Measurements from ENCODE around the gene CFAP251. TPM values are rescaled to one million over a fixed set of nuclear protein-coding genes. Genes with fewer than 3 reads are reported as not detected.
A peak's percentile ranks its signal among the peaks of the same experiment; 100 is the strongest.
"Not testable (repeated sequence)": the region's sequence is repeated elsewhere in the genome, so short reads cannot be mapped to it uniquely, and the experiment has no call there.

CFAP251 gene
- total RNA-seq, 2 donors from 2014 or later: 0.80 to 1.7 TPM

- DNase-seq (ENCODE audit: low spot score in 2 of 2); H3K27ac Mint-ChIP-seq: not testable (repeated sequence)
Observed at GRCh38 chr12:121929545-121929944, 11.2 kb downstream of the CFAP251 start.

GRCh38 chr12:121930862-121931261 lies 12.5 kb downstream of the CFAP251 start:
- no peak overlapping the region for H3K27ac Mint-ChIP-seq
- DNase-seq (ENCODE audit: low spot score in 2 of 2): no peak
- no peaks in the 10 kb centered on the region for H3K36me3 Mint-ChIP-seq
- no peaks in the 10 kb centered on the region for H3K9me3 Mint-ChIP-seq
- ATAC-seq: no peak

More at GRCh38 chr12:121929545-121929944, 11.2 kb downstream of the CFAP251 start:
- not testable (repeated sequence) for H3K9me3 Mint-ChIP-seq, ATAC-seq, H3K36me3 Mint-ChIP-seq

- H3K27ac Mint-ChIP-seq: no peak overlapping the region
Observed at GRCh38 chr12:121932176-121932536, 13.8 kb downstream of the CFAP251 start.

DNA sequence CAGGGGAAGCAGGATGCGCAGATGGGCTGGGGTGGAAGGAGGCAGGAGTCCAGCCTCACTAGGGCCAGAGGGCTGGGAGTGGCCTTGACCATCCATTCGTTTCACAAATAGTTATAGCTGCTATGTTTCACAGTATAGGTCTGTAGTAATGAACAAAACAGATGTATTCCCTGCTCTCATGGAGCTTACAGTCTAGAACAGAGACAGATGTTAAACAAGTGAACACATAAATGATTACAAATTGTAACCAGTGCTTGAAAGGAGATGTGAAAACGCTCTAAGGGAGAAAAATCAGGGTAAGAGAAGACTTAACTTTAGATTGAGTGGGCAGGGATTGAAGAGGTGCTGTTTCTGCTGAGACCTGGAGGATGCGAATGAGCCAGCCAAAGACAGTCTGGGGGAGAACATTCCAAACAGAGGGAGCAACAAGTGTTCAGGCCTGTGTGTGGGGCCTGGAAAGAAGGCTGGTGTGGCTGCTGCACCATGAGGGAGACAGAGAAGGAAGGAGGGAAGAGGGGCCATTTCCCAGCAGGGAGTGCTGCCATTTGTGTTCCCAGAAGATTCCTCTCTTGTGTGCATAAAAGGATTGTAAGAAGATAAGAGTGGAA lies 14.6 kb downstream of the CFAP251 start:
- ATAC-seq: no peak
- Mint-ChIP-seq H3K36me3 (peaks cover 0 to 14% of the 10 kb centered on the region in 2 donors), H3K9me3 (no peaks in the 10 kb centered on the region), H3K27ac (peak overlapping the region in 1 of 2 donors; percentile 40)
- no peak for DNase-seq (ENCODE audit: low spot score in 2 of 2)

More at GRCh38 chr12:121932176-121932536, 13.8 kb downstream of the CFAP251 start:
- DNase-seq (ENCODE audit: low spot score in 2 of 2): no peak
- Mint-ChIP-seq H3K36me3 (peaks cover 0 to 6% of the 10 kb centered on the region in 2 donors), H3K9me3 (no peaks in the 10 kb centered on the region)
- ATAC-seq: no peak

DNA sequence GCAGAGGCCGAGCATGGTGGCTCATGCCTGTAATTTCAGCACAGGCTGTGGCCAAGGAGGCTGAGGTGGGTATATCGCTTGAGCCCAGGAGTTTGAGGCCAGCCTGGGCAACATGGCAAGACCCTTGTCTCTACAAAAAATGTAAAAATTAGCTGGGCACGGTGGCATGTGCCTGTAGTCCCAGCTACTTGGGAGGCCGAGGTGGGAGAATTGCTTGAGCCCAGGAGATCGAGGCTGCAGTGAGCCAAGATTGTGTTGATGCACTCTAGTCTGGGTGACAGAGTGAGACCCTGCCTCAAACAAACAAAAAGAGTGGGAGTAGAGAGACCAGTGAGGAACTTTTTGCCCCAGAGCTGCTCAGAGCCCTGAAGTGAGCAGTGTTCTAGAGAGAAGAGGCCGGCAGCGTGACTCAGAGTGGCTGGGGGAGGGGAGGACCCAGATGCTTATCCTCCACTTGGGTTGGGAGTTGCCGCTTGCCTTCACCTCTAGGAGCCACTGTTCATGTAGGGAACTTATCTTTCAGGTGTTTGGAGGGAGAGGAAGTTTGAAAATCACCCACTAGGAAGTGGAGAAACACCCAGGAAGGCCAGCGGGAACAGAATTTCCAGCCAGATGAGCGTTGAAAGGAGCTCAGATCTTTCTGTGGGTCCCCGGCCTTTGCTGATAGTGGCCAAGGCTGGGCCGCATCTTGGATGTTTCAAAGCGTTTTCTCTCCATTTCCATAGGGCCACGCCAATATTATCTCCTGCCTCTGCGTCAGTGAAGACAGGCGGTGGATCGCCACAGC lies 15.3 kb downstream of the CFAP251 start:
- peaks cover 0 to 14% of the 10 kb centered on the region in 2 donors for H3K36me3 Mint-ChIP-seq
- no peaks in the 10 kb centered on the region for H3K9me3 Mint-ChIP-seq
- no peak for ATAC-seq

DNA sequence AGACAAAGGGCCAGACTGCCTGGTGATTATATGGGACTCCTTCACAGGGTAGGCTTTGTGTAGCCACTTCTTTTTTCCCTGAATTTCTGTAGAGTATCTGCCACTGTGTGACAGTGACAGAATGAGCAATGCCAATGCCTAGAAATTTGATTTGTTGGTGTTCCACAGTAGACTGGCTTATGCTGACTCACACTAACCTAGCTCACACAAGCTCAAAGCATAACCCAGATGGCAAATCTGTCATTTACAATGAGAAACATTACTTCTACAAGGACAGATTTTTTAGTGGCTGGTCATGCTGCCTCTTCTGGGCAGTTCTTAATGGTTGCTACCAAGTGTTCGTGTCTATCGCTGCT lies 15.9 kb downstream of the CFAP251 start:
- Mint-ChIP-seq H3K36me3 (peaks cover 0 to 14% of the 10 kb centered on the region in 2 donors), H3K27ac (no peak overlapping the region), H3K9me3 (no peaks in the 10 kb centered on the region)
- ATAC-seq (no peak), DNase-seq (ENCODE audit: low spot score in 2 of 2) (no peak)

More for the DNA sequence above, 15.3 kb downstream of the CFAP251 start:
- peak overlapping the region in 1 of 2 donors; percentile 40 for H3K27ac Mint-ChIP-seq
- no peak for DNase-seq (ENCODE audit: low spot score in 2 of 2)

DNA sequence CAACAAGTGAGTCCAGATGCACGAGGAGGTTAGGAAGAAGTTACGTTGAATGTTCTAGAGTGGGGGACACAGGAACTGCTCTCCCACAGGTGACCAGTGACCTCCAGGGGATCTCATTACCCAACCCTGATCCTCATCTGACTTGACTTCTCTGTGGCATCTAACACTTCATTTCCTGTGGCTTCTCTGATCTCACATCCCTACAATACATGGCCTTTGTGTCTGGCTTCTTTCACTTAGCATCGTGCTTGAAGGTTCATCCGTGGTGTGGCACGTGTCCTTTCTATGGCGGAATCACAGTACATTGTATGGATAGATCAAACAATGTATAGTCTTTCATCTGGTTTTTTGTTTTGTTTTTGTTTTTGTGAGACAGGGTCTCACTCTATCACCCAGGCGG lies 19.3 kb downstream of the CFAP251 start:
- no peak for DNase-seq (ENCODE audit: low spot score in 2 of 2)
- Mint-ChIP-seq H3K36me3 (peaks cover 0 to 14% of the 10 kb centered on the region in 2 donors), H3K9me3 (no peaks in the 10 kb centered on the region), H3K27ac (no peak overlapping the region)
- peak in 1 of 2 donors; percentile 72 for ATAC-seq

DNA sequence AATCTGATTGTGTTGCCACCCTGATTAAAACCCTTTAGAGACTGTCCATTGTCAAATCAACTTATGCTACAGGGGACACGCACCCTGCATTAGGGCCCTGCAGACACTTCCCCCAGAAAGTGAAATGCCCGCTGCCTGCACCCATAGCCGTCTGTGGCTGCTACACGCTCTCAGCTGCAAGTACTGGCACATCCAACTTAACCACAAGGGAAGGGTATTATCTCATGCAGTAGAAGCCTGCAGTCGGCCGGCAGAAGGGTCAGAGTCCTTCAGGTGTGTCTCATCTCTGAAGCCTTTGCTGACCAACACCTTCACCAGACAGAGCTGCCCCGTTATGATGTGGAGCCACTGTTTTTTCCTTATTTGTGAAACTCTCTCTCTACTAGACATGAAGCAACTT lies 20.8 kb downstream of the CFAP251 start:
- Mint-ChIP-seq H3K9me3 (no peaks in the 10 kb centered on the region), H3K36me3 (peaks cover 0 to 14% of the 10 kb centered on the region in 2 donors), H3K27ac (no peak overlapping the region)
- DNase-seq (ENCODE audit: low spot score in 2 of 2): no peak
- ATAC-seq: no peak

DNA sequence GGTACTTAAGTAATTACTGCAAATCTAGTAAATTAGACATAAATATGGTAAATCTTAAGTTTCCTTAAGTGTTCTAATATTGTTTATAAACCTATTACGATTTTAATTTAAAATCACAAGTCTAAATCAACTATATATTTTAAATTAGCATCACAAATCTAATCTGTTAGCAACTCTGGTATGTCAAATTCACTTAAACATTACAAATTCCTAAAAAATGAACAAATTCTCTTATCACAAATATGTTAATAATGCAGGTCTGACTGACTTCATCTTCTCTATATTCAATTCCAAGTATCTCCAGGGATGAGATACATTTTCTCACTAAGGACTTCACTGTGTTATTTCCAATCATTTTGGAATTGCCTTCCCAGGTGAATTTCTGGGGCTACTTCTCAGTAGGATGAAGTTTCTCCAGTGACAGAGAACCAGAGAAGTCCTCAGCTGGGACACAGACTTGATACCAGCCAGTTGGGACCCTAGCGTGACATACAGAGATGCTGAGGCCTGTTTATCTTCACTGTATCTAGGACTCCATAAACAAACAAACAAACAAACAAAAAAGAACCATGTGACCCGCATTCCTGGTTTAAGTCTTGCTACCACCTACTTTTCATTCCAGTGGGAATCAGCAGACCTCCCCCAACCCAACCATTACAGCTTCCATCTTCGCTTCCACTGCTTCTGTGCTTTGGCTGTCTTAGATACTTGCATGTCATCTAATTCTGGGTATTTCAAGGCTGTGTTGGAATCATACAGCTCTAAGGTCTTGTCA lies 21.8 kb downstream of the CFAP251 start:
- Mint-ChIP-seq H3K27ac (no peak overlapping the region), H3K9me3 (no peaks in the 10 kb centered on the region)

DNA sequence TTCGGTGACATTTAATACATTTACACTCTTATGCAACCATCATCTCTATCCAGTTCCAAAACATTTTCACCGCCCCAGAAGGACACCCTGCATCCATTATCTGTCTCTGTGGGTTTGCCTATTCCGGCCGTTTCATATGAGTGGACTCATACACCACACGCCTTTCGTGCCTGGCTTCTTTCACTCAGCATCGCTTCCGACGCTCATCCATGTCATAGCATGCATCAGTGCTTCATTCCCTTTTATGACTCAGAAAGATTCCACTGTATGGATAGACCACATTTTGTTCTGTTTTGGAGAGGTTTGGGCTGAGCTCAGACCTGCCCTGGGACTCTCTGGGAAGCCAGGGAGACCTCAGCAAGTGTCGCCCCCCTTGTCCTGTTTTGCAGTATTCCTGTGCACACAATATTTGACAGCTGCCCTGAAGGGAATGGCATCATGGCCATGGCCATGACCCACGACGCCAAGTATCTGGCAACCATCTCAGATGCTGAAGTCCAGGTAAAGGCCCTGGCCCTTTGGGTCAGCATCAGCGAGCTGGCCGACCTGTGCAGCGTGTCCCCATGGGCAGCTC lies 23.8 kb downstream of the CFAP251 start:
- peaks cover 0 to 8% of the 10 kb centered on the region in 2 donors for H3K36me3 Mint-ChIP-seq
- ATAC-seq (no peak), DNase-seq (ENCODE audit: low spot score in 2 of 2) (no peak)
- peak overlapping the region in 1 of 2 donors; percentile 48 for H3K27ac Mint-ChIP-seq
- H3K9me3 Mint-ChIP-seq: no peaks in the 10 kb centered on the region

More for the DNA sequence above, 21.8 kb downstream of the CFAP251 start:
- ATAC-seq (no peak), DNase-seq (ENCODE audit: low spot score in 2 of 2) (no peak)
- H3K36me3 Mint-ChIP-seq: peaks cover 0 to 14% of the 10 kb centered on the region in 2 donors

- H3K36me3 Mint-ChIP-seq: no peaks in the 10 kb centered on the region
- H3K9me3 Mint-ChIP-seq: no peaks in the 10 kb centered on the region
- no peak overlapping the region for H3K27ac Mint-ChIP-seq
- ATAC-seq (no peak), DNase-seq (ENCODE audit: low spot score in 2 of 2) (no peak)
Observed at GRCh38 chr12:121943926-121944325, 25.5 kb downstream of the CFAP251 start.

- H3K9me3 Mint-ChIP-seq: no peaks in the 10 kb centered on the region
- H3K36me3 Mint-ChIP-seq: no peaks in the 10 kb centered on the region
- no peak overlapping the region for H3K27ac Mint-ChIP-seq
- DNase-seq (ENCODE audit: low spot score in 2 of 2) (no peak), ATAC-seq (no peak)
Observed at GRCh38 chr12:121946313-121947025, 28.1 kb downstream of the CFAP251 start.

DNA sequence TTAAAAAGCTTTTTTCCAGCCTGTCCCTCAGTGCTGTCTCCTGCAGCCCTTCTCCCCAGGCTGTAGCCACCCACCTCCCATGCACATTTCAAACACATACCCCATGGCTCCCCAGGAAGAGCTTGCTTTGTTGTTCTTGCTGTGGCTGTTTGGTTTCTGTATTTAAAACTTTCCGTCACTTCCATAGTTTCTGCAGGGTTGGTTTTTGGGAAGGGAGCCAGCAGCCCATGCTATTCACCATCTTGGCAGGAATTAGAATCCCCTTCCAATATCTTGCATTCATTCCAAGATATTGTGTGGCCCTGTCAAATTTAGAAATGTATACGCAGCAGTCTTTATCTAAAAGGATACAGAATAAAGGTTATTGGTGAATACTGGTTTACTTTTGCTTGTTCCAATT lies 29.6 kb downstream of the CFAP251 start:
- ATAC-seq (no peak), DNase-seq (ENCODE audit: low spot score in 2 of 2) (no peak)
- Mint-ChIP-seq H3K27ac (no peak overlapping the region), H3K36me3 (no peaks in the 10 kb centered on the region), H3K9me3 (no peaks in the 10 kb centered on the region)

DNA sequence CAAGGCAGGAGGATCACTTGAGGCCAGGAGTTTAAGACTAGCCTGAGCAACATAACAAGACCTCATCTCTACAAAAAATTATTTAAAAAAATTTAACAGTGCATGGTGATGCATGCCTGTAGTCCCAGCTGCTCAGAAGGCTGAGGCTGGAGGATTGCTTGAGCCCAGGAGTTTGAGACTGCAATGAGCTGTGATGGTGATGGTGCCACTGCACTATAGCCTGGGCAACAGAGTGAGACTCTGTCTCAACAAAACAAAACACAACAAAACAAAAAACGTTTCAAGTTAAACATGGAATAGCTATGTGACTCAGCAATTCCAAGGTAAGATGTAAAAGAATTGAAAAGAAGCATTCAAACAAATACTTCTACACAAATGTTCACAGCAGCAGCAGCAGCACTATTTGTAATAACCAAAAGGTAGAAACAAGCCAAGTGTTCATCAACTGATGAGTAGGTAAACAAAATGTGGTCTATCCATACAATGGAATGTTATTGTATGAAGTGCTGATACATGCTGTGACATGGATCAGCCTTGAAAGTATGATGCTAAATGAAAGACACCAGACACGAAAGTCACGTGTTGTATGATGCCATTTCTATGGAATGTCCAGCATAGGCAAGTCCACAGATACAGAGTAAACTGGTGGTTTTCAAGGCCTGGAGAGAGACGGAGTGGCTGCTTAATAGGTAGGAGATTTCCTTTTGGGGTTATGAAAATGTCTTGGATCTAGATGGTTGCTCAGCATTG lies 31.4 kb downstream of the CFAP251 start:
- ATAC-seq (no peak), DNase-seq (ENCODE audit: low spot score in 2 of 2) (no peak)
- Mint-ChIP-seq H3K9me3 (no peaks in the 10 kb centered on the region), H3K27ac (peak overlapping the region in 1 of 2 donors; percentile 53), H3K36me3 (no peaks in the 10 kb centered on the region)

GRCh38 chr12:121953117-121953692 lies 34.8 kb downstream of the CFAP251 start:
- Mint-ChIP-seq H3K36me3 (no peaks in the 10 kb centered on the region), H3K9me3 (no peaks in the 10 kb centered on the region), H3K27ac (no peak overlapping the region)
- no peak for ATAC-seq
- no peak for DNase-seq (ENCODE audit: low spot score in 2 of 2)
